ENCODE measurements around the gene CNOT3.

The CNOT3 gene

GRCh38 chr19:54123682-54124081 is 13.9 kb upstream of the CNOT3 start:
- no peak for DNase-seq

GRCh38 chr19:54124393-54124792 is 13.2 kb upstream of the CNOT3 start:
- DNase-seq = no peak

- DNase-seq = no peak
Observed at GRCh38 chr19:54125713-54126112, 11.8 kb upstream of the CNOT3 start.

- DNase-seq = no peak
Observed at GRCh38 chr19:54127688-54128440, 9.7 kb upstream of the CNOT3 start.

GRCh38 chr19:54128441-54128725 is 9.2 kb upstream of the CNOT3 start:
- no peak for DNase-seq

- DNase-seq = no peak
Observed at GRCh38 chr19:54128796-54129616, 8.6 kb upstream of the CNOT3 start.

- DNase-seq = no peak
Observed at GRCh38 chr19:54129617-54129996, 8.0 kb upstream of the CNOT3 start.

GRCh38 chr19:54133312-54133956 is 4.1 kb upstream of the CNOT3 start:
- peak in 1 of 2 experiments; percentile 2 for DNase-seq

- no peak for DNase-seq
Observed at GRCh38 chr19:54133957-54134590, 3.5 kb upstream of the CNOT3 start.

- DNase-seq = peak in 1 of 2 experiments; percentile 50
Observed at GRCh38 chr19:54136086-54136863, 1.3 kb upstream of the CNOT3 start.

GRCh38 chr19:54136864-54137698 is 481 bp upstream of the CNOT3 start:
- DNase-seq = peak; percentile 99 to 100

GRCh38 chr19:54138489-54139256 is 1.1 kb downstream of the CNOT3 start:
- no peak for DNase-seq

- DNase-seq = no peak
Observed at GRCh38 chr19:54141356-54141755, 3.8 kb downstream of the CNOT3 start.

- DNase-seq = no peak
Observed at GRCh38 chr19:54142166-54142780, 4.7 kb downstream of the CNOT3 start.

- DNase-seq = no peak
Observed at GRCh38 chr19:54145541-54146158, 8.1 kb downstream of the CNOT3 start.

- DNase-seq = no peak
Observed at GRCh38 chr19:54147676-54148075, 10.1 kb downstream of the CNOT3 start.

GRCh38 chr19:54148158-54148557 is 10.6 kb downstream of the CNOT3 start:
- DNase-seq = no peak

- DNase-seq = no peak
Observed at GRCh38 chr19:54149021-54149812, 11.7 kb downstream of the CNOT3 start.
